ENCODE results near the gene PGAP1. TPM values are rescaled to one million over a fixed set of nuclear protein-coding genes. Genes with fewer than 3 reads are reported as not detected.

Gene PGAP1
- 3.5 and 6.0 TPM in 2 replicates for total RNA-seq (ENCODE audit: low replicate concordance)

GRCh38 chr2:196926562-196927375 lies at the start of gene PGAP1:
Gene PGAP1 (minus strand): TSS chr2:196926707. CDS start chr2:196926616, 91 bp downstream.

DNA sequence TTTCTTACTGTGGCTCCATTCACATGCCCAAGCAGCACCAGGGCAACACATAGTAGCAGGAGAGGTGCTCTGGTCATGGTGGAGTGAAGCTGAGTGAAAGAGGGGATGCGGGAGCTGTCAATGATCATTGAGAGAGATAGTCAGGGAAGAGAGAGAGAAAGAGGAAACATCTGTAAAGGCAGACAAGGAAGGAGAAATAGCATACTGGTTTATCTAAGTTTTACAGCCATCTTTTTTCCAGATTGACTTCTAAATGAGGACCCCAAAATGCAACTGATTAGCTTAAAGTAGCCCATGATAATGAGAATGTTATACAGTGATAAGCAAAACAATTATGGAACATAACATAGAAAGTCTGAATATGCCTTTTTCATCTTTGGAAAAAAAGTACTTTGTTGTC lies 117.2 kb downstream of the PGAP1 start, which contains the start of gene C2orf66:
Gene C2orf66 (minus strand): TSS at position 96 of the 400 bp plus-strand sequence. CDS start 19 bp downstream, at position 77.

Other genes starting within 250 kb of the PGAP1 start
- 28.2 and 32.5 TPM in 2 replicates for gene GTF3C3, start 127.0 kb downstream of the PGAP1 start, total RNA-seq (ENCODE audit: low replicate concordance)
- 0.08 TPM in 1 of 2 replicates, not detected in the other for gene C2orf66, start 117.4 kb downstream of the PGAP1 start, total RNA-seq (ENCODE audit: low replicate concordance)